ENCODE data around the gene ZC3H4.
"Not testable (repeated sequence)": the region's sequence is repeated elsewhere in the genome, so short reads cannot be mapped to it uniquely, and the experiment has no call there.

The ZC3H4 gene

DNA sequence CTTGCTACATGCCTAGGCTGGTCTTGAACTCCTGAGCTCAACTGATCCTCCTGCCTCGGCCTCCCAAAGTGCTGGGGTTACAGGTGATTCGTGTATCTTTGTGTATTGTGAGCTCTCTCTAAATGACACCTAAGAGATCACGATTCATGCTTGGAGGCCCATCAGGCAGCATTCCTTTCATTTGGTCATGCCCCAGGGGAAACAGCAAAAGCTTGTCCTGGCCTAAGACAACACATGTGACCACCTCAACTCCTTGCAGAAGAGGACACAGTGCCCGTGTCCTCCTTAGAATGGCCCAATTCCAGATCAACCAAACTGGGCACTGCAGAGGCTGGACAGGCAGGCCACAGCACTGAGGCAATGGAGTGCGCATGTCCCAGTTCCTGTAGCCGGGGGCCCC, 32.5 kb downstream of the ZC3H4 start:
- DNase-seq (ENCODE audit: low read depth in 1 of 2, low spot score in 1 of 2) = peak in 1 of 2 experiments; percentile 80
- TF ChIP-seq JUND (IDR thresholded peaks at IDR 0.05; ENCODE audit: low read depth) = no peak
- in situ Hi-C loops (cut with HindIII; ENCODE audit: low pct_unique_long_range_greater_than_20kb, low sequenced_read_pairs) = no loop called here

DNA sequence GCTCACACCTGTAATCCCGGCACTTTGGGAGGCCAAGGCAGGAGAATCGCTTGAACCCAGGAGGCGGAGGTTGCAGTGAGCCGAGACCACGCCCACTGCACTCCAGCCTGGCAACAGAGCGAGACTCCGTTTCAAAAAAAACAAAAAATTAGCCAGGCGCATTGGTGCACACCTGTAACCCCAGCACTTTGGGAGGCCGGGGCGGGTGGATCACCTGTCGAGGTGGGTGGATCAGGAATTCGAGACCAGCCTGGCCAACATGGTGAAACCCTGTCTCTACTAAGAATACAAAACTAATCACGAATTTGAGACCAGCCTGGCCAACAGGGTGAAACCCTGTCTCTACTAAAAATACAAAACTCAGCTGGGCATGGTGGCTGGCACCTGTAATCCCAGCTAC, 35.2 kb downstream of the ZC3H4 start:
- in situ Hi-C loops (cut with HindIII; ENCODE audit: low pct_unique_long_range_greater_than_20kb, low sequenced_read_pairs); DNase-seq (ENCODE audit: low read depth in 1 of 2, low spot score in 1 of 2): not testable (repeated sequence)

DNA sequence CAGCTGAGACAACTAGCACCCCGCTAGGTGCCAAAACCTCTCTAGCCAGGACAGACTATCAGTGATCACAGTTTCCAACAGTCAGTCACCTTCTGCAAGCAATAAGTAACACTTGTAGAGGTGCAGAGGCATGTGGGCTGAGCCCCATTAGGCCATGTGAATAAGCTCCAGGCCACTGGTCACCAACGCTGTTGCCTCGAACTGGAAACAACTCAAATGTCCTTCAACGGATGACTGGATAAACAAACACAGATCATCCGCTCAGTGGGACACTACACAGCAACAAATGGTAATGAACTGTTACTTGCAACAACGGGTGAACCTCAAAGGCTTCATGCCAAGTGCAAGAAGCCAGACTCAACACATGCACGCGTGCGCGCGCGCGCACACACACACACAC, 37.6 kb downstream of the ZC3H4 start:
- TF ChIP-seq JUND (IDR thresholded peaks at IDR 0.05; ENCODE audit: low read depth) = no peak
- in situ Hi-C loops (cut with HindIII; ENCODE audit: low pct_unique_long_range_greater_than_20kb, low sequenced_read_pairs) = no loop called here
- no peak for DNase-seq (ENCODE audit: low read depth in 1 of 2, low spot score in 1 of 2)

DNA sequence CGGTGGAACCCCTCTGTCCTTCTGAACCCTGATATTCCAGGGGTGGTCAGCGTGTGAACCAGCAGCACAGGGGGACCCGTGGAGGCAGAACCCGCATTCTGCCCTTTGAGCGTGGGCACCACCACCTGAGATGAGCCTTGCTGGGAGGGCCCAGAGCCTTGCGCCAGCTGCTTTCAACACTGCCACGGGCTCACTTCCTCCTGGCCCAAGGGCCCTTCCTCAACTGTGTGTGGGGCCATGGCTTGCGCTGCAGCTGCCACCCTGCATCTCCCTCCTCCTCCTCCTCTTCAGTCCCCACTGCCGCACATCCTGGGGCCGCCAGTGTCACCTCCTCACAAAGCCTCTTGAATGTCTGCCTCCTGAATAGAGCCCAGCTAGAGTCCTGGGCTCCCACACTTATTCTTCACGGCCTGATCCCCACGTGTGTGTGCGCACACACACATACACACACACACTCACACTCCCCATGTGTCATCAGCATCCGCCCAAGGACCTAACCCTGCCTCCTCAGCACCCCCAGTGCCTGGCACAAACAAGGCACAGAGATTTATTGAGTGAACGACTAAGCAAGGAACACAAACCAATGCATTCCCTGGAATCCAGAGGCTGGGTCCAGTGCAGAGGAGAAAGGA, 38.3 kb downstream of the ZC3H4 start:
- DNase-seq (ENCODE audit: low read depth in 1 of 2, low spot score in 1 of 2) = no peak
- no peak for TF ChIP-seq JUND (IDR thresholded peaks at IDR 0.05; ENCODE audit: low read depth)
- in situ Hi-C loops (cut with HindIII; ENCODE audit: low pct_unique_long_range_greater_than_20kb, low sequenced_read_pairs) = no loop called here

DNA sequence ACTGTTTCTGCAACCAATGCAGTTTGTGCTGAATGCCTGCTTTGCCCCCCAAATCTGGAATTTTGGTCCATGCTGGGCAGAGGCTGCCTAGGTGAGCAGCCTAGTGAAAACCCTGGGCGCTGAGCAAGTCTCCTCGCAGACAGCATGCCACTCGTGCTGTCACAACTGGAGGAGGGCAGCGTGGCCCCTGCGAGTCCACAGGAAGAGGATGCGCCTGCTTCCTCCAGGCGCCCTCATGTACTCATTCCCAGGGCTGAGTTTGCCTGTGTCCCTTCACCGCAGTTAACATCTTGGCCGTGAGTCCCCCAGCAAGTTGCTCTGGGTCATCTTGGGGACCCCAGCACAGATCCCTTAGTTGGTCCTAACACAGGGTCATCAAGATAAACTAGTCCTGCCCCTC, 39.0 kb downstream of the ZC3H4 start:
- in situ Hi-C loops (cut with HindIII; ENCODE audit: low pct_unique_long_range_greater_than_20kb, low sequenced_read_pairs) = no loop called here
- TF ChIP-seq JUND (IDR thresholded peaks at IDR 0.05; ENCODE audit: low read depth) = no peak

DNA sequence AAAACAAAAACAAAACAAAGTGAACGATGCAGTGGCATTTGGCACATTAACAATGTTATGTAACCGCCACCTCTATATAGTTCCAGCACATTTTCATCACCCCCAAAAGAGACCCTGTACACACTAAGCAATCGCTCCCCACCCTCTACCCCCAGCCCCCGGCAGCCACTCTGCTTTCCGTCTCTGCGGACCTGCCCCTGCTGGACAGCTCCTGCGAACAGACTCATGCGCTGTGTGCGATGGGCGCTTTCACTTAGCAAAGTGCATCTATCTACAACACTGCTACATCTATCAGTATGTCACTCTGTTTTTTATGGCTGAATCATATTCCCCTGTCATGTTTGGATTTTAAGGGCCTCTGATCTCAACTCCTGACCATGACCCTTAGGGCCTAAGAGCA, 40.0 kb downstream of the ZC3H4 start:
- no peak for DNase-seq (ENCODE audit: low read depth in 1 of 2, low spot score in 1 of 2)
- in situ Hi-C loops (cut with HindIII; ENCODE audit: low pct_unique_long_range_greater_than_20kb, low sequenced_read_pairs) = no loop called here
- no peak for TF ChIP-seq JUND (IDR thresholded peaks at IDR 0.05; ENCODE audit: low read depth)

More for the DNA sequence above, 39.0 kb downstream of the ZC3H4 start:
- no peak for DNase-seq (ENCODE audit: low read depth in 1 of 2, low spot score in 1 of 2)

DNA sequence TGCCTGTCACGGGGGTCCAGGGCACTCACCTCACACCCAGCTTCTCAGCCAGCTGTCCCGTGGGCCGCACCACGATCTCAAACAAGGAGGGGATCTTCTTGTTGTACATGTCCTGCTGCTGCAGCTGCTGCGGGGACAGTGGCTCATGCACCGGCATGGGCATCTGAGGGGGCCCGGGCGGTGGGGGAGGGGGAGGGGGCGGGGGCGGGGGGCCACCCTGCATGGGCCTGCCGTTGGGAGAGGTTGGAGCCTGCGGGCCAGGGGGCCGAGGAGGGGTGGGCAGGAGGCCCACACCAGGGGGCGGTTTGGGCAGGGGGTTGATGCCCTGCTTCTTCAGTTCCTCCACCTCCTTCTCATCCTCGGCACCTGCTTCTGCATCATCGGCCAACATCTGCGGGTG, 41.3 kb downstream of the ZC3H4 start:
- in situ Hi-C loops (cut with HindIII; ENCODE audit: low pct_unique_long_range_greater_than_20kb, low sequenced_read_pairs) = no loop called here
- no peak for TF ChIP-seq JUND (IDR thresholded peaks at IDR 0.05; ENCODE audit: low read depth)
- no peak for DNase-seq (ENCODE audit: low read depth in 1 of 2, low spot score in 1 of 2)

DNA sequence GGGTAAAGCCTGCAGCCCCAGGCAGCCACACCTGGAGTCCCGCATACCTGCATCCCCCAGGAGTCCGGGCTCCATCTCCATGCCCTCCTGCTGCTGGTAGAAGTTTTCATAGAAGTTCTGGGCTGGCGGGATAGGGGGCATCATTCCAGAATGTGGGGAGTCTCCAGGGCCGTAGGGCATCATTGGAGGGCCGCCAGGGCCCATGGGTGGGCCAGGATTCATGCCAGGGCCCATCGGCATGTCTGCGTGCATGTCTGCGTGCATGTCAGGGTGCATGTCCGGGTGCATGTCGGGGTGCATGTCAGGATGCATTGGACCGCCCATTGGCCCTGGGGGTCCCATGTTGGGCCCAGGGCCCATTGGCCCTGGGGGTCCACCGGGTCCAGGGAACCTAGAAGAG, 41.8 kb downstream of the ZC3H4 start:
- DNase-seq (ENCODE audit: low read depth in 1 of 2, low spot score in 1 of 2) = no peak
- in situ Hi-C loops (cut with HindIII; ENCODE audit: low pct_unique_long_range_greater_than_20kb, low sequenced_read_pairs) = no loop called here
- no peak for TF ChIP-seq JUND (IDR thresholded peaks at IDR 0.05; ENCODE audit: low read depth)

DNA sequence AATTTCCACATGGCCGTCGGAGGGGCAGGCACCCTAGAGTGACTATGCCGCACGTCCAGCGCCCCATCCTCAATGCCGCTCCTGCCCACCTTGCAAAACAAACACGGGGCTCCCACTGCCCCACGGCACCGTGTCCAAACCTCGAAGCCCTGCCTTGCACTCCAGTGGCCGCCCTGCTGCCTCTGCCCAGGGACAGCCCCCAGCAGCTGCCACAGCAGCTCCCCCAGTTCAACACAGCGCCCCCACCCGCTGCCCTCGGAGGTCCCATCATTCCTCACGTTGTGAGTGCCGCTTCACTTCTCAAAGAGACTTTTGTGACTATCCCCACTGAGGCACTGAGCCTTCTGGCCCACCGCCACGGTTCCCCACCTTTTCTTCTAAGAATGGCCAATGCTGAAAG, 42.8 kb downstream of the ZC3H4 start:
- in situ Hi-C loops (cut with HindIII; ENCODE audit: low pct_unique_long_range_greater_than_20kb, low sequenced_read_pairs) = no loop called here
- TF ChIP-seq JUND (IDR thresholded peaks at IDR 0.05; ENCODE audit: low read depth) = no peak
- no peak for DNase-seq (ENCODE audit: low read depth in 1 of 2, low spot score in 1 of 2)

DNA sequence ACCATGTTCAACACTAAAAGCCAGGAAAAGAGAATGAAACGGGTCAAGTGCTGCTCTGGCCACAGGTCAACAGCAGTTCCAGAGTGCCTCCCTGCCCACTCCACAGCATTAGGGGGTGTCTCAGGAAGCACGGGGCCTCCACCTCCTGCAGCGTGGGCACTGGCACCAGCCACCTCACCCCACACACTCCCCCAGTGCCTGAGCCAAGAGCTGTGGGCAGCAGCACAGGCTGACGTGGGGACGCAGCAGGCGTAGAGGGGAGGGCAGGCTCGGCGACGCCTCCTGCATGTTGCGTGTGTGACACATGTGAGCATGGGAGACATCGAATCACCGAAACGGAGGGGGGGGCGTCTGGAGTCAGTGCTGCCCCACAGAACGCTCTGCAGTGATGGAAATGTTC, 43.8 kb downstream of the ZC3H4 start:
- no peak for TF ChIP-seq JUND (IDR thresholded peaks at IDR 0.05; ENCODE audit: low read depth)
- no peak for DNase-seq (ENCODE audit: low read depth in 1 of 2, low spot score in 1 of 2)
- in situ Hi-C loops (cut with HindIII; ENCODE audit: low pct_unique_long_range_greater_than_20kb, low sequenced_read_pairs) = no loop called here

DNA sequence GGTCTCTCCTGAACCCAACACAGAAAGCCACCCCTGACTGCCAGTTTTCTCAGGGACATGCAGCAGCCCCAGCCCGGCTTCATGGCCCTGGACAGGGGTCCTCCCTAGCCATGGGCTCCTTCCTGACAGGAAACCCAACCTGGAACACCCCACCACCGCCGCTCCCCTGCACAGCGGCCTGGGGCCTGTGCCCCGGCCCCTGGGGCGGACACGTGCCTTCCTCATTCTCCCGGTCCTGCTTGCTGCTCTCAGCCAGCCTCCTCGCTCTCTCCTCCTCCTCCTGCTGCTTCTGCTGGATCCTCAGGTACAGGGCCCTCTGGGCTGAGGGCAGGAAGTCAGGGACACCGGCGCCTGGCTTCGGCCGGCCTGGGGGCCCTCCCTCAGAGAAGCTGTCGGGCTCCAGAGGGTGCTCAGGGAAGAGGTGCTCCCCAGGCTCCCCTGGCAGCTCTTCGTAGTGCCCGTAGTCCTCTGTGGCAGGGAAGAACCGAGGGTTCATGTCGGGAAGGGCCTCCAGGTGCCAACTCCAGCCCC, 44.6 kb downstream of the ZC3H4 start:
- TF ChIP-seq JUND (IDR thresholded peaks at IDR 0.05; ENCODE audit: low read depth) = no peak
- no peak for DNase-seq (ENCODE audit: low read depth in 1 of 2, low spot score in 1 of 2)
- in situ Hi-C loops (cut with HindIII; ENCODE audit: low pct_unique_long_range_greater_than_20kb, low sequenced_read_pairs) = no loop called here

DNA sequence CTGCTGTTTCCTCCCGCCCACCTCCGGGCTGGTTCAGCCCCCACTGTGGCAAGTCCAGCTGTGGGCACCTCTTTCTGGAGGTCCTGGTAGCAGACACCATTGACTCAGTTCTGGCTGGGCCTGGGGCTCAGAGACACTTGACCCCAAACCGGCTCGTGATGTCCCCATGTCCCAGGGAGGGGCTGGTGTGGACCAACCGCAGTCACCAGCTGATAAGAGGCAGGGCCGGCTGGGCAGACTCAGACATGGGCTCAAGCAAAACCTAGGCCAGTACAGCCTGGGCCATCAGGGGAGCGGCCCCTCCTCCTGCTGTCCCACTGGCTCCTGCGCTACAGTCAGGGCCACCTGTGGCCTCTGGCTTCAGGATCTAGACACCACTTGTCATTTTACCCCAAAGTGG, 45.3 kb downstream of the ZC3H4 start:
- no peak for DNase-seq (ENCODE audit: low read depth in 1 of 2, low spot score in 1 of 2)
- in situ Hi-C loops (cut with HindIII; ENCODE audit: low pct_unique_long_range_greater_than_20kb, low sequenced_read_pairs) = no loop called here
- TF ChIP-seq JUND (IDR thresholded peaks at IDR 0.05; ENCODE audit: low read depth) = no peak

DNA sequence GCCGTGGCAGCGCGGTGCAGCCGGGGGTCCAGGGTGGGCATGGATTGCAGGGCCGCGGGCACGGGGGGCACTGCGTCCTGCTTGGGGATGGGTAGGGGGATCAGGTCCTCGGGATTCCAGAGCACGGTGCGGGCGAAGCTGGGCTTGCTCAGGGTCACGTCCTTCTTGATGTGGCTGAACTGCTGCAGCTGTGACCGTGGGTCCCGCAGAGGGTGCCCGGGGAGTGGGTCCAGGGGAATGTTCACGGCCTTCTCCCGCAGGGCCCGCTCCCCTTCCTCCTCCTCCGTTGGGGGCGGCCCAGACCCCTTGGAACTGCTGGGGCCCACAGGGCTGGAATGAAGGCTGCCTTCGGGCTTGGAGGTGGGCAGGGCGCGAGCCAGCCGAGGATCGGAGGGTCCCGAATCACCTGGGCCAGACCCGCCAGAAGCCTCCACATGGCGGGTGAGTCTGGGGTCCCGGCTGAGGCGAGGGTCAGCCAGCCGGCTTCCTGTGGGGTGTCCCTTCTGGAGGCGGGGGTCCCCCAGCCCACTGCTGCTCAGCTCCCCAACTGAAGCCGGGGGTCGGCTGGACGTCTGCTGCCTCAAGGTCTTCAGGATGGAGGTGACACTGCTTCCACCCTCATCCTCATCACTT, 46.2 kb downstream of the ZC3H4 start:
- in situ Hi-C loops (cut with HindIII; ENCODE audit: low pct_unique_long_range_greater_than_20kb, low sequenced_read_pairs) = no loop called here
- no peak for TF ChIP-seq JUND (IDR thresholded peaks at IDR 0.05; ENCODE audit: low read depth)
- DNase-seq (ENCODE audit: low read depth in 1 of 2, low spot score in 1 of 2) = no peak

All from T47D (cell line).